ENCODE data around the gene SCYGR6.

SCYGR6 gene

GRCh38 chr2:227717687-227718567, 6.6 kb downstream of the SCYGR6 start, which contains the start of gene SLC19A3:
SLC19A3 (minus strand) TSS chr2:227718028; CDS start chr2:227702318, 15,710 bp downstream.
- H3K4me1 ChIP-seq = no peaks in the 10 kb centered on the region
- H3K27me3 ChIP-seq = no peaks in the 10 kb centered on the region
- H4K20me1 ChIP-seq = no peaks in the 10 kb centered on the region
- no peak within 1 kb of the TSS for H3K27ac ChIP-seq
- H3K9ac ChIP-seq = no peak within 1 kb of the TSS
- H3K9me3 ChIP-seq (replicated peaks in 1 of 11) = peaks cover 0 to 13% (median 6%) of the 10 kb centered on the region in 11 experiments; a peak in 12 of 22 replicates
- no peak within 1 kb of the TSS for H3K4me3 ChIP-seq
- no peak for TF ChIP-seq Cebpa-rat (IDR thresholded peaks at IDR 0.05)
- H3K4me2 ChIP-seq = no peak within 1 kb of the TSS
- no peaks in the 10 kb centered on the region for H3K36me3 ChIP-seq

GRCh38 chr2:227716501-227716900, 8.1 kb downstream of the SCYGR6 start:
- H4K20me1 ChIP-seq = no peaks in the 10 kb centered on the region
- no peak overlapping the region for H3K4me2 ChIP-seq
- peaks cover 0 to 13% (median 6%) of the 10 kb centered on the region in 11 experiments; a peak in 12 of 22 replicates for H3K9me3 ChIP-seq (replicated peaks in 1 of 11)
- H3K4me3 ChIP-seq = no peak overlapping the region
- H3K27me3 ChIP-seq = no peaks in the 10 kb centered on the region
- H3K9ac ChIP-seq = no peak overlapping the region
- H3K36me3 ChIP-seq = no peaks in the 10 kb centered on the region
- H3K27ac ChIP-seq = no peak overlapping the region
- H3K4me1 ChIP-seq = no peaks in the 10 kb centered on the region
- TF ChIP-seq Cebpa-rat (IDR thresholded peaks at IDR 0.05) = no peak

GRCh38 chr2:227713291-227713690, 11.3 kb downstream of the SCYGR6 start:
- Histone ChIP-seq H3K9me3 (replicated peaks in 1 of 11) (peaks cover 0 to 8% (median 6%) of the 10 kb centered on the region in 11 experiments; a peak in 12 of 22 replicates), H3K9ac (no peak overlapping the region), H3K27ac (no peak overlapping the region), H3K27me3 (no peaks in the 10 kb centered on the region), H3K36me3 (no peaks in the 10 kb centered on the region), H4K20me1 (no peaks in the 10 kb centered on the region), H3K4me3 (no peak overlapping the region), H3K4me2 (no peak overlapping the region), H3K4me1 (no peaks in the 10 kb centered on the region)
- TF ChIP-seq Cebpa-rat (IDR thresholded peaks at IDR 0.05) = no peak

GRCh38 chr2:227710986-227711385, 13.6 kb downstream of the SCYGR6 start:
- no peak overlapping the region for H3K4me2 ChIP-seq
- no peaks in the 10 kb centered on the region for H3K9me3 ChIP-seq (replicated peaks in 1 of 11)
- no peak overlapping the region for H3K4me3 ChIP-seq
- H3K4me1 ChIP-seq = no peaks in the 10 kb centered on the region
- no peaks in the 10 kb centered on the region for H3K27me3 ChIP-seq
- no peak for TF ChIP-seq Cebpa-rat (IDR thresholded peaks at IDR 0.05)
- H4K20me1 ChIP-seq = no peaks in the 10 kb centered on the region
- no peaks in the 10 kb centered on the region for H3K36me3 ChIP-seq
- no peak overlapping the region for H3K27ac ChIP-seq
- no peak overlapping the region for H3K9ac ChIP-seq

GRCh38 chr2:227707390-227707789, 17.2 kb downstream of the SCYGR6 start:
- TF ChIP-seq Cebpa-rat (IDR thresholded peaks at IDR 0.05) = no peak
- H3K27me3 ChIP-seq = no peaks in the 10 kb centered on the region
- H3K4me2 ChIP-seq = no peak overlapping the region
- H3K4me1 ChIP-seq = no peaks in the 10 kb centered on the region
- peaks cover 0 to 3% (median 0%) of the 10 kb centered on the region in 11 experiments; a peak in 1 of 22 replicates for H3K9me3 ChIP-seq (replicated peaks in 1 of 11)
- no peaks in the 10 kb centered on the region for H4K20me1 ChIP-seq
- H3K9ac ChIP-seq = no peak overlapping the region
- H3K4me3 ChIP-seq = no peak overlapping the region
- H3K27ac ChIP-seq = no peak overlapping the region
- H3K36me3 ChIP-seq = no peaks in the 10 kb centered on the region

GRCh38 chr2:227706859-227707258, 17.7 kb downstream of the SCYGR6 start:
- H4K20me1 ChIP-seq = no peaks in the 10 kb centered on the region
- no peak overlapping the region for H3K9ac ChIP-seq
- no peak overlapping the region for H3K4me2 ChIP-seq
- H3K27me3 ChIP-seq = no peaks in the 10 kb centered on the region
- H3K9me3 ChIP-seq (replicated peaks in 1 of 11) = peaks cover 0 to 7% (median 0%) of the 10 kb centered on the region in 11 experiments; a peak in 1 of 22 replicates
- no peak overlapping the region for H3K4me3 ChIP-seq
- no peaks in the 10 kb centered on the region for H3K36me3 ChIP-seq
- no peak for TF ChIP-seq Cebpa-rat (IDR thresholded peaks at IDR 0.05)
- H3K4me1 ChIP-seq = no peaks in the 10 kb centered on the region
- H3K27ac ChIP-seq = no peak overlapping the region

- no peak for TF ChIP-seq Cebpa-rat (IDR thresholded peaks at IDR 0.05)
- H3K27ac ChIP-seq = no peak overlapping the region
- no peaks in the 10 kb centered on the region for H4K20me1 ChIP-seq
- no peak overlapping the region for H3K4me3 ChIP-seq
- H3K9ac ChIP-seq = no peak overlapping the region
- H3K27me3 ChIP-seq = no peaks in the 10 kb centered on the region
- peaks cover 0 to 7% (median 0%) of the 10 kb centered on the region in 11 experiments; a peak in 1 of 22 replicates for H3K9me3 ChIP-seq (replicated peaks in 1 of 11)
- no peaks in the 10 kb centered on the region for H3K36me3 ChIP-seq
- H3K4me2 ChIP-seq = no peak overlapping the region
- peaks cover 0 to 5% (median 1%) of the 10 kb centered on the region in 10 experiments; a peak in 9 of 20 replicates for H3K4me1 ChIP-seq
These were observed 20.6 kb downstream of the SCYGR6 start for GRCh38 chr2:227703961-227704360.

- H3K4me3 ChIP-seq = no peak overlapping the region
- no peak overlapping the region for H3K27ac ChIP-seq
- peaks cover 0 to 7% (median 0%) of the 10 kb centered on the region in 11 experiments; a peak in 1 of 22 replicates for H3K9me3 ChIP-seq (replicated peaks in 1 of 11)
- H3K27me3 ChIP-seq = no peaks in the 10 kb centered on the region
- TF ChIP-seq Cebpa-rat (IDR thresholded peaks at IDR 0.05) = no peak
- H3K9ac ChIP-seq = no peak overlapping the region
- H3K4me1 ChIP-seq = peaks cover 0 to 11% (median 4%) of the 10 kb centered on the region in 10 experiments; a peak in 9 of 20 replicates
- H3K36me3 ChIP-seq = no peaks in the 10 kb centered on the region
- H3K4me2 ChIP-seq = no peak overlapping the region
- H4K20me1 ChIP-seq = no peaks in the 10 kb centered on the region
These were observed 21.3 kb downstream of the SCYGR6 start for GRCh38 chr2:227703280-227703732.

GRCh38 chr2:227701556-227701955, 23.0 kb downstream of the SCYGR6 start:
- no peak overlapping the region for H3K4me3 ChIP-seq
- peaks cover 0 to 7% (median 0%) of the 10 kb centered on the region in 11 experiments; a peak in 1 of 22 replicates for H3K9me3 ChIP-seq (replicated peaks in 1 of 11)
- H3K27me3 ChIP-seq = no peaks in the 10 kb centered on the region
- H3K9ac ChIP-seq = no peak overlapping the region
- no peaks in the 10 kb centered on the region for H3K36me3 ChIP-seq
- H3K27ac ChIP-seq = no peak overlapping the region
- H3K4me2 ChIP-seq = no peak overlapping the region
- no peaks in the 10 kb centered on the region for H4K20me1 ChIP-seq
- peaks cover 0 to 13% (median 9%) of the 10 kb centered on the region in 10 experiments; a peak in 14 of 20 replicates for H3K4me1 ChIP-seq
- no peak for TF ChIP-seq Cebpa-rat (IDR thresholded peaks at IDR 0.05)
